ENCODE measurements around the gene JAKMIP2.
A peak's percentile ranks its signal among the peaks of the same experiment; 100 is the strongest.

Gene JAKMIP2

DNA sequence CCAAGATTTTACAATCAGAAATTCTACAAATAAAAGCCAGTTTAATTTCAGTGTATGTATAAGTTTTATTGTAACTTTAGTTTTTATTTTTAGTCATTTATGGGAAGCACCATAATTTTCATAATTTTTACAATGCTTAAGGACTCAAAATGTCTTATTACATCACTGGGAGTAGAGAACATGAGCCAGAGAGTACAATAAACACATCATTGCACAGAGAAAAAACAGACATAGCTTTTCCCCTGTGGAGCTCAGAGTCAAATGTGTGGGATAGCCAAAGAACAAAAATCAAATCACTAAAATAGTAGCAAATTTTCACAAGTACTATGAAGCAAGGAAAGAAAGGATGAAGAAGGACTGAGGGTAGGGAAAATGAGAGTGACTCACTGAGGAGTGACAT, 5.5 kb upstream of the JAKMIP2 start:
- no peak for DNase-seq (ENCODE audit: low spot score)

DNA sequence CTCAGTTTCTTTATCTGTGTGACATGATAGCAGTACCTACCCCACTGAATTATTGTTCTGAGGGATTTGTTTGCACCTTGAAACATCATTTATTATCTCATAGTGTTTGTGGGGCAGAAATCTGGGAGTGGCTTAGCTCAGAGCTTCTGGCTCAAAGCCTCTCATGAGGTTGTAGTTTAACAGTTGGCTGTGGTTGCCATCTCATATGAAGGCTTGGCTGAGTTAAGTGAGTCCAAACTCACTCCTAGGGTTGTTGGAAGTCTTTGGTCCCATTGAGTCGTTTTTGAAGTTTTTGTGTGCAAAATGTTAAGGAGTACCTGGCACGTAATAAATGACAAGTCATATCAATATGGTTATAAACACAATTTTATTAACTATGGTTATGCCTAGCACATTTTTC, 3.6 kb upstream of the JAKMIP2 start:
- no peak for DNase-seq (ENCODE audit: low spot score)

DNA sequence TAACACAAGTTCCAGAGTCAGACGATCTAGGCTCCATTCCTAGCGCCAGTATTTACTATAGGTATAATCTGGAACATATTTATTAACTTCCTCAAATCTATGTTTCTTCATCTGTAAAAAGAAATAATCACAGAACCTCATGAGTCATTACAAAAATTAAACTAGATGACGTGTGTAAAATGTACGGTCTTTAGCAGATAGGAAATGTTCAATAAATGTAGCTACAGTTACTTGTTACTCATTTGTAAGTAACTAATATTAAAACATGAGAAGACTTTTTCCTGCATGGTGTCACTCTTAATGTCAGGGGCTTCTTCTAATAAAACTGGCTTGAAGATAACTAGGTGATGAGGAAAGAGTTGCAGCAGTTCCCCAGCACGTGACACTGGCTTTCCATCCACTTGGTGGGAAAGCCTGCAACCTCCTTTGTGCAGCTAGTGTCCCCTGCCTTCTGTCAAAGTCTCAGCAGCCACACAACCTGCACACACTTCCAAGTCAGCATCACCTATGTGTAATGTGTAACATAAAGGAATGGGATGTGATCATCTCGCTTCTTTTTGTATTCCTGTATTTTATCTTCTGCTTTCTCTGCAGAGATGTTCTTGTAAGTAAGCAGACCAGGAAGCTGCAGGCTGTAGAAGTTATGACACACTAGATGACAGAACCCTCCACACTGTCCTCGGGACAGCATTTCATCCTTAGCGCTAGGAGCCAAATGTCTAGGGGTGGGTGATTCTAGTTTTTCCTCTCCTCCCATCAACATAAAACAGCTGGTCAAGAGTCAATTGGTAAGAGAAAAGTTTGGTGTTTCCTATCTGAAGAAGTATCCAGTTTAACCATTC, 1.8 kb upstream of the JAKMIP2 start:
- DNase-seq (ENCODE audit: low spot score), result no peak

DNA sequence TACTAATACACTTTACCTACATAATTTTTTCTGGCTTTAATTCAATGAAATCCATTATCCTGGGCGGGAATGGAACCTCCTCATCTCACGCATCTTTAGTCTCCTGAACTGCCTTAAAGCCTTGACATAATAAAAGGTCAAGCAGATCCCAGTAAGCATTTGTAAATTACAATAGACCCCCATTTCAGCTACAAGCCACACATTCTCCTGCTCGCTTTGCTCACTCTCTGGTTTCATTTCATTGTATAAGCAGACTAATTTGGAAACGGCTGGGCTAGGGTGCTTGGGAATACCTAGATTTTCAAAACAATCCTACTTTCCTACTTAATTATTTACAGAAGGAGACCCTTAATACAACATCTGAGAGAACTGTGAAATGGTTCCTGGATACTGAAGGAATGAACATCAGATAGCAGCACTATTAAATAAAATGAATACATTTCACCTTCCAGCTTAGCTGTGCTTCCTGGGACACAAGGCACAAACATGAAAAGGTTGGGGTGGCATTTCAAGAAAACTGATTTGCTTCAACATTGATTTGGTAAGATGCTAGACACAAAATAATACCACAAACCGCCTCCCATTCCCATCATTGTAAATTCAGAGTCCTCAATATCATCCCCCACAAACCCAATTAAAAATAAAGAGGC, 1.5 kb downstream of the JAKMIP2 start:
- DNase-seq (ENCODE audit: low spot score), result no peak

DNA sequence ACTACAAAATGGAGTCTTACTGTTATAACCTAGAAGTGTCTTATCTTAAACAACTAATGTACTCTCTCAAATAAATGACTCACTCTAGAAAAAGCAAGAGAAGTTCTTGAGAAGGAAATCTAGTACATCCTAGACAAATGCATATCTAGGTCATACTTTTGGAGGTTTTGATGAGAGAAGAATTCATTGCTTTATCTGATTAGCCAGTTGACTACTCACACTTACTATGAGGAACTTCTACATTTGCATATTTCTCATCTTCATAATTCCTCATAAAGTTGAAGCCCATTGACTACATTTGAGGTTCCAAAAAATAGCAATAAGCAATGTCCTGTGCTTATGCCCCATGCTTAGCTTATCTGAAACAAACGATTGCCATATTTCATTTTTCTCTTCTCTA, 2.8 kb downstream of the JAKMIP2 start:
- DNase-seq (ENCODE audit: low spot score), result no peak

DNA sequence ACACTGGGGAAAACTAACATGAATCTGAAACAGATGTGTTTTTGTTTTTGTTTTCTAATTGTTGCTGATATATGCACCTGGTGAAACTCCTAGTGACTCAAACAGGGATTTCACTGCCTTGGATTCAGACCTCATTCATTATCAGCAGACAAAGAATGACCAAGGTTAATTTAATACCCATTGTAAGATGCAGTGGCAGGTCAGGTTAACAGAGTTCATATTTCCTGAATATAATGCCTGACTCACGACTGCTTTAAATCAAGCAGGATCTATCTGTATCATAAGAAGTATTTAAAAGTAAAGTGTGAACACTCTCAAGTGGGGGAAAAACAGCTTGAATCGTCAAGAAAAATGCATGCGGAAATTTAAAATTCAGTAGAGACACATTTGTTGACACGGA, 5.5 kb downstream of the JAKMIP2 start:
- DNase-seq (ENCODE audit: low spot score), result no peak

DNA sequence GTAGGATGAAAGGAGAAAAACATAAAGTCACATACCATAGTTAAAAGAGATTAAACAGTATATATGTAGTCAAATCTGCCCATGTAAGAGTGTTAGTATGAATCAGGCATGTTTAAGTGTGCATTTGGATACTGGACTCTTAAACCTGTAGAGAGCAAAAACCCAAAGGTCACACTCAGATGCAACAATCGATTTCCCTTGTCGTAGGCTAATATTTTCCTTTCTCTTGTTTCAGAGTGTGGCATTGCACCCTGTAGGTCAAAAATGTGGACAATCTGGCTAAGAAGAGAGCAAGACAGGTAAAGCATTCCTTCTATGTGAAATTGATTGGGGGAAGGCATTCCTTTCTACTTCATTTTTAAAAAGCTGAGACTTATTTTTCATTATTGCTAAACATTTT, 8.9 kb downstream of the JAKMIP2 start:
- no peak for DNase-seq (ENCODE audit: low spot score)

DNA sequence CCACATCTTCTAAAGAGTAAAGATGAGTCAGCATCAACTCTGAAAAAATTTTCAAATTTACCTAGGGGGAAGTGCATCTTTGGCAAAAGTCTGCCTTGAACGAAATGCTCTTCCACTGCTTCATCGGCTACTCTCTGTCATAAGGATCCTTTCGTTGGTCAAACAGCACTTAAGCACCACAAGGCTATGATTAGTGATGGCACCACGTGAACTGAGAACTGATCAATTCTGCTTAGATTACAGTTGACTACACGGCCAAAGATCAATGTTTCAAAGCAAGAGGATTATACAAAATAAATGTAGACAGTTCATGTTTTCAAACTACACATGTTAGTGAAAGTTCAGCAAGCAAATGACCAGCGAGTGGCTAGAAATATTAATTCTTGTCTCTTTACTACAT, 9.4 kb downstream of the JAKMIP2 start:
- no peak for DNase-seq (ENCODE audit: low spot score)

DNA sequence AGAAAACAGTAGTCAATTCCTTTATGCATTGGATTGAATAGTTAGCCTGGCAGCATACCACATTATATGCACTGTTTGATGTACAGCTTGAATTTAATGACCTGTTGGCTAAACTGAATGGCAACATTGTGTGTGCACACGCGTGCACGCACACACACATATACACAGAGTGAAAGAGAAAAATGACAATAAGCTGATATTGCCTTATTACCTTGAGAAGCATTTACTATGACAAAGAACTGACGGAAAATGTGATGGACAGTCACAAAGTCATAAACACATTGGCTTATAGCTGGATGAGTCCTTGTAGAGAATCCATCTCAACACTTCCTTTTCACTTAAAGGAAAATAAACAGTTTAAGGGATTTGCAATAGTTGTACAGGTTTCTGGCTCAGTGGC, 15.5 kb downstream of the JAKMIP2 start:
- no peak for DNase-seq (ENCODE audit: low spot score)

DNA sequence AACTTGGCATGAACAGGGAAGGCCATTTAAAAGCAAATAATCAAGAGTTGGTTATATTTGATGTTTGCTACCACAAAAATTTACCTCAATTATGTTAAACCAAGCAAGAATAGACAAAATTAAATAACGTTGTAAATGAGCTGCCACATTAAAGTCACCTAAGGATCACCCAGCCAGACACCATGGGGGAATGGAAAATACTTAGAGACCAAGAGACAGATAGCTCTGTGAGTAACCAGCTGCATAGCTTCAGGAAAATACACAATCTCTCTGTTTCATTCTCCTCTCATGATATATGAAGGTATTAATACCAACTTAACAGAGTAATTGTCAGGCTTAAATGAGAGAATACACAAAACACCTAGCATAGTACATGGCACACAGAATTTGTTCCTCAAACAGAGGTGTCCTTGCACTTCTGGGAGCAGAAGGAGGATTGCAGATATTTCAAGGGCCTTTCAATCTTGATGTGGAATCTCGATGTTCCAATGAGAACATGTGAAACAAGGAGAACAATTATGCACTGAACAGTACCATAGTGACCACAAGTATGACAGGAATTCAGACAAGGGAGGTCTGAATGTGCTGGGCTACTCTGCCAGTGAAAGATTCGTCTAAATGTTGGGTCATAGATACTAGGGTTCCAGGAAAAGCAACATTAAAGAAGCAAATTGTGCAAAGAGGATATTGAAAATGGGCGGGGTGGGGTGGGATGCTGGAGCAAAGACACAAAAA, 18.6 kb downstream of the JAKMIP2 start:
- DNase-seq (ENCODE audit: low spot score), result peak; percentile 40

DNA sequence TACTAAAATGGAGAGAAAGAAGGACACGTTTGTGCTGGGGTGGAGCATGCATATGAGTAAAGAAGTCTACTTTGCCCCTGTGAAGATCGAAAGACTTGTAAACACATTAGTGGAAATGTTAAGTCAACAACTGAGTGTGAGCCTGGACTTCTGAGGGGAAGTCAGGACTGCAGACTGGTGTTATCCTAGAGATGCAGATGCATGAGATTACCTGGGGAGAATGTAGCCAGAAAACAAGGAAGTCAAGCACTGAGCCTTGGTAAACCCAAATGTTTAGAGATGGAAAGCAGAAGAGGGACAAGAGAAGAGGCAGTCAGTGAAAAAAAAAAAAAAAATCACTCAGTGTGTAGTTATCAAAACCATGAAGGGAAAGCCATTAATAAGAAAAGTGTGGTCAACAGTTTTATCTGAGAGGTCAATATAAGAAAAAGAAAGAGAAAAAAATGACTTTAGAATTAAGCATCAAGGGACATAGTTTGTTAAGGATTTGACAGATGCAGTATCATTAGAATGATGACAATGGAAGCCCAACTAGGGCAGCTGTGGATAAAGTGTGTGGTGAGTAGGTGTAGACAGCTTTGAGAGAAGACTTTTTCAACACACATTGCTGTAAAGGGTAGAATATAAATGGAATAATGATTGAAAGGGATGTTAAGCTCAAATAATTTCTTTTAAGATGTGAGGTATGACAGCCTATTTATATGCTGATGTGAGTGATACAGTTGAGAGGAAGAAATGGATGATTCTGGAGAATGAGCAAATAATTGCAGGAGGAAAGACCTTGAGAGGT, 22.2 kb downstream of the JAKMIP2 start:
- DNase-seq (ENCODE audit: low spot score), result no peak

DNA sequence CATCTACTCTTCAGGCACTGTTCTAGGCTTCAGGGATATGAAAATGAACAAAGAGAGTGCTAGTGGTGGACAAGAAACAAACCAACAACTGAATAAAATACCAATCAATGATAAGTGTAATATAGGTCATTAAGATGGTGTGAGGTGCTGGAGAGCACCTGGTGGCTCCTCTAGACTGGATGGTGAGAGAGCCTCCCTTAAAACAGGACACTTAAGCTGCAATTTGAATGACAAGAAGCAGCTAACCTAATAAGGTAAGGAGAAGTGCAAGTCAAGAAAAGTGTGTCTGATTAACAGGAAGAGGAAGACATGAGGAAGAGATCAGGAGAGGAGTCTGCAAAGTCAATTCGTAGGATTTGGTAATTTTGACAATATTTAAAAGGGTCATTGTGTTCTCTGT, 23.1 kb downstream of the JAKMIP2 start:
- no peak for DNase-seq (ENCODE audit: low spot score)

DNA sequence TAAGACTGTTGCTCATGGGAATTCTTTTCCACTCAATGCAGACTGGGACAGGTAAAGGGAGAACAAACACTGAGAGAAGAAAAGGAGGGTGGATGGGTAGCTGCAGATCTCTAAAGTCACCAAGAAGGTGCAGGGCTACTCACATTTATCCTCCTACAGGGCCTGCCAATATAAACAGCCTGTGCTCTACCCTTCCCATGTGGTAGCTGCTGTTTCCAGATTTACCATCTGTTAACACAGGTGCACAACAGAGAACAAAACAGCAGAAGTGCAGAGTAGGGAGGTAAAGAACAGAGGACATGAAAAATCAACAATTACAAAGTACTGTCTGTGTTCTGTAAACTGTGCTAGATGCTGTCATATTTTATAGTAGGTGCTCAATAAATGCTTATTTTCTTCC, 26.0 kb downstream of the JAKMIP2 start:
- DNase-seq (ENCODE audit: low spot score), result no peak

DNA sequence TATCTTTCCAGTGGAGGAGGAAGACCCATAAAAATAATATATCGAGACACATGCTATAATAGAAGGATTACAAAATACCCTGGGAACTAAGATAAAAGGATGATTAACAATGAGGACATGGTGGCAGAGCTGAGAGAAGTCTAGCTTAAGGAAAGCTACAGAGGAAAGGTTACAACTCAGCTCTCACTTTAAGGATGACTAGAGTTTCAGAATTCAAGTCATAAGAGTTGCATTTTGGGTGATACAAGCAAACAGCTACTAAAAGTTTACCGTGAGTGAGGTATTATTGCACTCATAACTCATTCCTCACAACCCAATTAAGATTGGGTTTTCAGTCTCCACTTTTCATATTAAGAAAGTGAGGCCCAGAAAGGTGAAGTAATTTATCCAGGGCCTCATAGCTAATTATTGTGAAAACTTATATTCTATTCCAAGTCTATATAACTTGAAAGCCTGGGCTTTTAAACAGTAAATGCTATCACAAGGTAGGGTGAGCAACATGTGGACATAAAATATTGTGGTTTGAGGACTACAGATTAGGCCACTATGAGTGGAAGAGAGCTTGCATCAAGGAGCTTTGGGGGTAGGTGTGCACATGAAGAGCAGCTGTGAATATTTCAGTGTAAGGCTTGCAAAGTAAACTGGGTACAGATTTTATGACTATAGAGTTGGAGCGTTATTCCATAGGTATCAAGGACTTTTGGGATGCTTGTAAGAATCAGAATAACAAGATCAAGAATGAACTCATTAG, 28.0 kb downstream of the JAKMIP2 start:
- no peak for DNase-seq (ENCODE audit: low spot score)

DNA sequence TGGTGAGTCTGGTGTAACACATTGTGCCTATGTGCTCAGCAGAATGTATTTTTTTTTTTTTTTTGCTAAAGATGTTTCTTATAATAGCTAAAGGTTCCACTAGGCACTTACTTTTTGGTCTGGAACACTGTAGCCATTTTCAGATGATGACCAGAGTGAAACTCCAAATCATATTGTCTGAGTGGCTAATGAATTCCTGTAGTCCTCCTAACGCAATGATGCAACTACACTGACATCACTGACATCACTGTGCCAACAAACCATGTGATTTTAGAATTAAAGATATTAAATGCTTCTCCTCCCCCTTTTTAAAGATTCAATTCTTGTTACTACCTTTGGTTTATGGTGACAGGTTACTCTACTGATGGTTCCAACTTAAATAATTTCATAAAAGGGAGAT, 28.8 kb downstream of the JAKMIP2 start:
- no peak for DNase-seq (ENCODE audit: low spot score)

DNA sequence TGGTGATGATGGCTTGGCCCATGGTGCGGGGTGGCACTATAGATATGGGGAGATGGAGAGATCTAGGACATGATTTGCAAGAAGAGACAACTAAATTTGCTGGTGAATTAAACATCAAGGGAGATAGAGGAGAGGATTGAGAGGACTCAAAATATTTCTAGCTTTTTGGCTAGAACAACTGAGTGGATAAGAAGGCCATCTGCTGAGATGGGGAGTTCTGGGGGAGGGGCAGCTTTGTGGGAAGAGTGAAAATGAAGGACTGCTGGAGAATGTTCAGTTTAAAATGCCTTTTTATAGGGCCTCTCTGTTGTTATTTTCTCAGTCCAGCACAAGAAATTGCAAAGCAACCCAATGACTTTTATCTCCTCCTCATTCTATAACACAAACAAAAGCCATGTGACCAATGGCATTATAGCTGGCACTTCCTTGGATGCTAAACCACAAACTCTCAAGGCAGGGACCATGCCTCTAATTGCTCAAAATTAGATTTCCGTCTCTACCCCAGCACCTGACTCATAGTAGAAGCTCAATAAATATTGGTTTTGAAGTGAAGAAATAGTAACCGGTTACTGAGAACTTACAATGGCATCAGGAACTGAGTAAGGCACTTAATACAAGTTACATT, 29.8 kb downstream of the JAKMIP2 start:
- DNase-seq (ENCODE audit: low spot score), result no peak

DNA sequence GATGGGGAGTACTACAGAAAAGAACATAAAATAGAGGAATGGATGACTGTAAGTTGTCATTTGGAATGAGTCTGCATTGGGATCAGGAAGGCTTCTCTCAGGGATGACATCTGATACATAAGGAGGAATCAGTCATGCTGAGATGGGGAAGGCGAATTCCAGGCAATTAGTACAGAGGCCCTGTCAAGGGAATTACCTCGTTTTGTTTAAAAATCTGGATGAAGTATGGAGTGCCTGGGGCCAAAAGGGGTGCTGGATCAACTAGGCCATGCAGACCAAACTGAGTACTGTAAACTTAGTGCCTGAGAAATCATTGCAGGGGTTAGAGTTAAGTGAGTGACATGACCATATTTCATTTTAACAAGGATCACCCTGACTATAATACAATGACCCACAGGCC, 30.5 kb downstream of the JAKMIP2 start:
- no peak for DNase-seq (ENCODE audit: low spot score)

DNA sequence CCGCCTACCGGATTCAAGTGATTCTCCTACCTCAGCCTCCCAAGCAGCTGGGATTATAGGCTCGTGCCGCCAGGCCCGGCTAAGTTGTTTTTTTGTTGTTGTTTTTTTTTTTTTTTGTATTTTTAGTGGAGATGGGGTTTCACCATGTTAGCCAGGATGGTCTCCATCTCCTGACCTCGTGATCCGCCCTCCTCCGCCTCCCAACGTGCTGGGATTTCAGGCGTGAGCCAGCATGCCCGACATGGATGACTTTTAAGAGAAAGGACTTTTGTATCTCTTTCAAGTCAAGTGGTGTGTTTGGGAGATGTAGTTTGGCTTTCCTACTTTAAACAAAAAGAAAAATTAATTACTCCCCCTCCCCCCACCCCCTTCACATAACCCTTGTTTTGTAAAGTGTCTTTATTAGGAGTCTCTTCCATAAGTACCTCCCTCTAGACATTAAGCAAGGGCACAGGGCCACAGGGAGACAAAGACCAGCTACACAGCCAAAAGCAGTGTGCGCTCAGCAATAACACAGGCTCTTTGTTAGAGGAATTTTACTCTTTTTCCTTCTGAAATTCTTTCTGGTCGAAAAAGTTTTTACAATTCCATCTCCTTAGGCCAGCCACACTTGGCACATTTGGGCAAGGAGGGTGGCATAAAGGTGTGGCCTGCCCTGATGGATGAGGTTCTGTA, 31.2 kb downstream of the JAKMIP2 start:
- no peak for DNase-seq (ENCODE audit: low spot score)

DNA sequence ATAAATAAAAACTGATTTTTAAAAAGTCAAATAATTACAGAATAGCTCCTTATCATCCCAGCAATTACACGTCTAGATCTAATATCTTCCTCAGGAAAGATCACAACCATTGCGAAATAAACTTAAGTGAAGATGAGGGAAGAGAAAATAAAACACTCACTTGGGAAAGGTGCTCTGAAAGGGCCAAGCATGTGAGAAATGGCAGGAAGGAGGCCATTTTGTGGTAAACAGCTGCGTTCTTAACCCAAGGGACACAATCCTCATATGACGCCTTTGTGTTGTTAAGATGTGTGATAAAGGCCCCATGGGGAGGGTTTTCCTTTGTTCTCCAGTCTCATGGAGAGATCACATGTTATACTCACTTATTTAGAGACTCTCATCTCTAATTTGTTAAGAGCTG, 32.5 kb downstream of the JAKMIP2 start:
- DNase-seq (ENCODE audit: low spot score), result no peak

DNA sequence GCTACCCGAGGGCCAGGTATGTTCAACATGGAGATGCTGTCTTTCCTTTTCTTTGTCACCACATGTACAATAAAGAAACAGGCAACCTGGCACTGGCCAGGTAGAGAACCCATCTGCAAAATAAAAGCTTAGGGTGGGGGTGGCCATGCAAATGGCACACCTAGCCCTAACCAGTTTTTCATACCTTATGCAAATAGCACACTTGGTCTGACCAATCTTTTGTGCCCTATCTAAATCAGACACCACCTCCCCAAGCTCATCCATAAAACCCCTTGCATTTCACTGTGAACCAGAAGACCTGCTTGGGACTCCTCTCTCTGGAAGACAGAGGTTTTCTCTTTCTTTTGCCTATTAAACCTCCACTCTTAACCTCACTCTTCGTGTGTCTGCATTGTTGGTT, 33.9 kb downstream of the JAKMIP2 start:
- DNase-seq (ENCODE audit: low spot score), result no peak

DNA sequence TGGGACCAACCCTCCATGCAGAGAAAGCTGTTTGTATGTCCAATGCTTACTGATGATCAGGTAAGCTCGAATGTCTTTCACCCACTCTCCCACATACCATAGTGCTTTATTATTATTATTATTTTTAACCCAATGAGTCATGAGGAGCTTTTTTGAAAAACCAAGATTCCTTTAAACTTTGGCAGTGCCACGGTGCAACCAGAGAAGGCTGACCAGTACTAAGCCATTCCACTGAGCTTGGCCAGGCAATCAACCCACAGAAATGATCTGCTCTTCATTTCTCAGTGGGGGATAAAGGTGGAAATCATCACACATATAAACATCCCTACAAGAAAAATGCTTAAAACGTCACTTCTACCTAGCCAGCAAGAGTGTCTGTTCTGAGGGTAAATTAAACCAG, 35.5 kb downstream of the JAKMIP2 start:
- no peak for DNase-seq (ENCODE audit: low spot score)

Measured in GM03348 (cell line).